AG08396 (cell line): ENCODE measurements around the gene ZBED4.
"Not testable (repeated sequence)": the region's sequence is repeated elsewhere in the genome, so short reads cannot be mapped to it uniquely, and the experiment has no call there.

Experiments
- DNase-seq: peaks from one replicate; pipeline ENCODE4 v3.0.0; 2012; ENCODE audit warnings: low spot score, mixed read lengths

Gene ZBED4

GRCh38 chr22:49827271-49827852 lies 26.3 kb upstream of the ZBED4 start:
- peak; percentile 60 for DNase-seq

GRCh38 chr22:49827853-49828598 lies 25.6 kb upstream of the ZBED4 start, which contains the start of gene BRD1:
TSS of gene BRD1 (minus strand) at chr22:49827873. CDS start at chr22:49824317, 3,556 bp downstream.
- peak; percentile 88 for DNase-seq

GRCh38 chr22:49828599-49828965 lies 25.1 kb upstream of the ZBED4 start:
- no peak for DNase-seq

- DNase-seq = no peak
Measured at GRCh38 chr22:49829044-49829853, 24.4 kb upstream of the ZBED4 start.

DNA sequence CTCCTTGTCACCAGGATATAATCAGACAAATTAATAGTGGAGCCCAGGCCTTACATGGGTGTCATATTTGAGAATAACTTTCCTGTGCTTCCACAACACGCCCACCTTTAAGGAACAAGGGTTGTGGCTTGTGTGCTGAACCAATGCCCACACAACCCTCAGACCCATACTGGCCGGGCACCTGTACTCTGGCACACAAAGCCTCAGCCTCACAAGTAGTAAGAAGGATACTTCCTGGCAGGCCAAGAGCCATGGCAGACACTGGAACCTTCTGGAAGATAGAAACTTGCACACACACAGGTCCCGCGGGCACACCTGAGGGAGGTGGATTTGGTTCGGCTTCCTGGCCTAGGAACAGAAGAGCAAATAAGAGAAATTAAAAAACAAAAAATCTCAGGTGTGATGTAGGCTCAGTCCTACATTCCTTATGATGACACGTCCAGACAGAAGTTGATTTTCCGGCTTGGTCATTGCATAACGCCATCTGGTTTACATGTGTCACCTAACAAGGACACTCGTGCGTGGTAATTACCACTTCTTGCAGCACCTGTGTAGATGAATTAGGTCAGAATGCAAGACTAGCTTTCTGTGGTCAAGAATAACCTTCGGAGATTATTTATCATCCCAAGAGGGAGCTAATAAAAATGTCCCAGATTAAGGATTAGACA lies 20.2 kb upstream of the ZBED4 start:
- no peak for DNase-seq

DNA sequence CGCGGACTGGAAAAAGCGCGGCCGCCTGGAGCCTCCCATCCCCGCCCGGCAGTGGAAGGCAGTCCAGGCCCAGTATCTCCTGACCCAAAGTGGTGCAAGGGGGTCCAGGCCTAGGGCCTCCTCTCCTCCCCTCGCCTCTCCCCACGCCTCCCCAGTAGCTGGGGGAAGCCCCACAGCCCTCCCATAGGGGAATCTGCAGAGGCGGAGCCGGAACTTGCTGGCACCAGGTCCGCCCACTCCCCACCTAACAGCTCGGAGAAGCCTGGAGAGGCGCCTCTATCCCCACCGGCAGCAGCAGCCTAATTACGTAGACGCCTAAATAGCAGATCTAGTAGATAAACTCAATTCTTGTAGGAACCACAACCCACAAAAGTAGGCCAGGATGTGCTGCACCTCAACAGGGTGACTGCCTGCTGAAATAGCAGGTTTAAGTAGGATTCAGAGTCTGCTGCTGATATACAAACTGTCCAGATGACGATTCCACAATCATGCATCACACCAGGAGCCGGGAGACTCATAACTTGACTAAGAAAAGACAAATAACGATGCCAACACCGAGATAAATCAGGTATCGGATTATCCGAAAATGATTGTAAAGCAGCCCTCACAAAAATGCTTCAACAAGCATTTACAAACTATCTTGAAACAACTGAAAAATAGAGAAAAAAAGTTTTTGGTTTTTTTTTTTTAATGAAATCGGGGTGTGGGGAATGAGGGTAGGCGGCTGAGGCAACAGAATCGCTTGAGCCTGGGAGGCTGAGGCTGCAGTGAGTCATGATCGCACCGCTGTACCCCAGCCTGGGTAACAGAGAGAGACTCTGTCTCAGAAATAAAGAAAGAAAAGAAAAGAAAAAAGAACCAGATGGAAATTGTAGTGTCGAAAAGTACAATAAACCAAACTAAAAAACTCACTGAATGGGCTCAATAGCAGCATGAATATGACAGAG lies 14.6 kb upstream of the ZBED4 start:
- DNase-seq = no peak

GRCh38 chr22:49845241-49845640 lies 8.4 kb upstream of the ZBED4 start:
- DNase-seq = no peak

- DNase-seq = no peak
Measured at GRCh38 chr22:49845666-49846459, 7.8 kb upstream of the ZBED4 start.

GRCh38 chr22:49847751-49848689 lies 5.6 kb upstream of the ZBED4 start:
- no peak for DNase-seq

DNA sequence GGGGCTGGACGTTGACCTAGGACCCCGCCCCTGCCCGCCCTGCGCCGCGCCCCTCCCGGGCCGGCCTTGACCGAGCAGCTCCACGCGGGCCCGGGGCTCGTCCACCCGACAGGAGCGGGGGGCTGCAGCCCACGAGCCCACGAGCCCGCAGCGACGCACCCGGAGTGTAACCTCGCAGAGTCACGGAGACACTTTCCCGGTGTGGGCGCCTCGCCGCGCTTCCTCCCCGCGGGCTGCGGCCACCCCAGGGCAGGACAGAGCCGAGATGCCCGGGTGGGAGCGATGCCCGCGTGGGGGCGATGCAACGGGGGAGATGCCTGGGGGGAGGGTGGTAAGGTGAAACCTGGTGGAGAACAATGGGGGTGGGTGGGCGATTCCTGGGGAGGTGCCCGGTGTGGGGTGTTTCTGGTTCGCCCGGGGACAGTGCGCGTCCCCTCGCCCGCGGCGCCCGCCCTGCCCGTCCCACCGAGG lies 4.9 kb upstream of the ZBED4 start:
- no peak for DNase-seq

DNA sequence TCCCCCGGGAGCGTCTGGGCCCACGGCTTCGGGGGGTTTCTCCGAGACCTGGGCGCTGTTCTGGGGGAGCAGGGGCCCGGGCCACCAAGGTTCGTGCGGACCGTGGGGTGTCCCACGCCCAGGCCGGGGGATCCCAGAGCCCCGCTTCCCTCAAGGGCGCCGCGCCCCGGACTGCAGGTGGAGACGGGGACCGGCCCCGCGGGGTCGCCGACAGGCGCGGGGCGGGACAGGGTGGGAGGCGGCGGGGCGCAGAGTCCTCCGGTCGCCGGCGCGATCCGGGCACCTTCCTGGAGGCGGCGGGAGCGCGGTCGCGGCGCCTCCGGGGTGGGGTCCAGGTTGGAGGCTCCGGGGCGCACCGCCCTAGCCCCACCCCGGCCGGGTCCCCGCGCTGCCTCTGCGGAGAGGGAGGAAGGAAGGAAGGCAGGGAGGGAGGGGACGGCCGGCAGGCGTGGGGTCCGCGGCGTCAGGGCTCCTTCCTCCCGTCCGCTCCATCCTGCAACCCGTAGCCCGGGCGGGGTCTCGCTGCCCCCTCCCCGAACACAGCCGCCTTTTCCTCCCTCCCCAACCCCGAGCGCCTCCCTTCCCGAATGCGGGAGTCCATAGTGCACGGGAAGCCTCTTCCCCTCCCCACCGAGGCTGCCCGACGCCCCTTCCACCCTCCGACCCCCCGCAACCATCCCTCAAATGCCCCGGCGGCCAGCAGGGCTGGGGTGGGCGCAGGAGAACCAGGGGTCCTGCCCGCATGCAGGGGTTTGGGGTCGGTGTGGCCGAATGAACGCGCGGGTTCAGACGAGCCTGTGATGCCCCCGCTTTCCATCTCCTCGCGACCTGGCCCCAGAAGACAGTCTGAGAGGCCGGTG lies 4.3 kb upstream of the ZBED4 start:
- DNase-seq = no peak

DNA sequence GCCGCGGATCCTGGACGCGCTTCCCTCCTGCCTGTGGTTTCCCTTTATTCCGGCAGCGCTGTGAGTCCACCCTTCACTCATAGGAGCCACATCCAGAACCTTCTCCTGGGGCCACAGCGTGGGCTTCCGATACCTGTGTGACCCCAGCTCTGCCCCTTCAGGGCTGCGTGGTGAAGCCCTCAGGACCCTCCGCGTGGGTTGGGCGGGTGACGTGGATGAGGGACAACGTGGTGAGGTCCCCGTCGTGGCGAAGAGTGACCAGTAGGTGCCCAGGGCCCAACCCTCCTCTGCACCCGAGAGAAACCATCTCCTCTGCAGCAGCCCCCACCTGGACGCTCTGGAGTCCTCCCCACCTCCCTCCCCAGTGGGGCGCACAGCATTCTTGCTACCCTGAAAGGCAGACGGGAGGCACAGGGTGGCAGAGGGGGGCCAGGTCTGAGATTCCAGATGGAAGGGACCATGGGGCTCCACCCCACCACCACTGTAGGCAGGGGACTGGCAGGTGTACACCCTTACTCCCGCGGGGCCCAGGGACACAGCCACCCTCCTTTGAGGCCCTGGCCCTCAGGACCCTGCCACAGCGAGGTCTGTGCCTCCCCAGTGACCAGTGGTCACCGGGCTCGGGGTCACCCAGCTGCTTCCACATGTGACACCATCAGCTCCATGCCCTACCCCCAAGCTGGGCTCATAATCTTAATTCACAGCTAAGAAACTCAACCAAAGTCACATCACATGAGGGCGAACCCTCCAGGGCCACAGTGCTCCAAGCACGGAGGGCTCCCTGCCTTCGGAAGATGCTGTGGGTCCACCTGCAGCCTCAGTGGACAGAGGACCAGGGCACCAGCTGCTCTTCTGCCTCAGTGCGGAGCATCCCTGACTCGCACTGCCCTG lies 3.4 kb upstream of the ZBED4 start:
- DNase-seq = no peak

GRCh38 chr22:49850959-49851802 lies 2.5 kb upstream of the ZBED4 start:
- no peak for DNase-seq

DNA sequence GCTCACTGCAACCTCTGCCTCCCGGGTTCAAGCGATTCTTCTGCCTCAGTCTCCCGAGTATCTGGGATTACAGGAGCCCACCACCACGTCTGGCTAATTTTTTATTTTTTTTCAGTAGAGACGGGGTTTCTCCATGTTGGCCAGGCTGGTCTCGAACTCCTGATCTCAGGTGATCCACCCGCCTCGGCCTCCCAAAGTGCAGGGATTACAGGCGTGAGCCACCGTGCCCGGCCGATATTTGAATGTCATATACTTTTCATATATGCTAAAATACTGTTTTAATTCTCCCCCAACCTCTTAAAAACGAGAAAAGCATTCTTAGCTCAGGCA lies 1.1 kb upstream of the ZBED4 start:
- DNase-seq = not testable (repeated sequence)

DNA sequence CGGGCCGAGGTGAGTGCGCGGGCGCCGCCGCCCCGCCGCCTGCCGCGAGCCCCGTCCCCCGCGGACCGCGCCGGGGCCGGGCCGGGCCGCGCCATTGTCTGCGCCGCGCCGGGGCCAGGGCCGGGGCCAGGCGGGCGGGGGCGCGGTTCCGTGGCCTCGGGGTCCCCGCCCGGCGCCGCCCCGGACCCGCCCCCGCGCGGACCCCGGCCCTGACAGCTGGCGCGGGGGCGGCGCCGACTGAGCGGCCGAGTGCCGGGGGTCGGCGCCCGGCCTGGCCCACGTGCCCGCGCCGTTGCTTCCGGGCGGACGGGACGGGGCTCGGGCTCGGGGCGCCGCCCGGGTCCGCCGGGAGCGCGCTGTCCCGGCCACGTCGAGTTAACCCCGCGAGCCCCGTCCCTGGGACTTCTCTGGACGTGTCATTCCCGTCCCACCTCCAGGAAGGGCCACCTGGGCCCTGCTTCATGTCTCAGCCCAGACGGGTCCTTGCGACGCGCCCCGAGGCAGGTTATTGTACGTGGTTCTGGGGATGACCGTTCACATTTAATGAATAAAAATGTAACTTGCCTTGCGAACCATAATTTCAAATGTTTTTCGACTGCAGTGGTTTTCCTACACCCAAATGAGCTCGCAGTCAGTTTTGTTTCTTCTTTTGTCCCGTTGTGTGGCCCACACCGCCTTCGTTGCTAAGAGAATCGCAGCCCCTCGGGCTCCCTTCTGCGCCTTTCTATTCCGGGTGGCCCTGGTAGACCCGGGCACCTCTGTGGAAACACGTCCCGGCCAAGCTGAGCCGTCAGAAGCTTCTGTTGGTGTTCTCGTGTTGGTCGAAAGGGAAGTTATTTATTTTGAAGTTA lies 562 bp downstream of the ZBED4 start:
- DNase-seq = no peak
